GM23338 (cell line): ENCODE results near the gene PIGA. TPM values are rescaled to one million over a fixed set of nuclear protein-coding genes. Genes with fewer than 3 reads are reported as not detected.

Source experiments
- ATAC-seq: fragments of 200-7000 bp; cut with Tn5 transposase; 3 replicates; pipeline ENCODE4 v1.9.1; 2020
- DNase-seq: peaks from one replicate; pipeline ENCODE4 v3.0.0-alpha.2; 2015; ENCODE audit warnings: low spot score
- H2AFZ ChIP-seq: fragments of 200-600 bp; sonication (generic); 2 replicates; pipeline ENCODE4 v1.8.0; 2016; ENCODE audit warnings: antibody characterized with exemption, mild to moderate bottlenecking, moderate library complexity
- H3F3A ChIP-seq: fragments of 200-600 bp; sonication (generic); replicated peaks from 2 replicates; pipeline ENCODE4 v1.8.0; 2017; ENCODE audit warnings: antibody characterized with exemption, mixed run types, low read depth
- H3K27ac ChIP-seq: fragments of 200-600 bp; sonication (generic); 2 replicates; pipeline ENCODE4 v1.6.1; 2016; ENCODE audit warnings: low read depth
- H3K27me3 ChIP-seq: fragments of 200-600 bp; sonication (generic); 2 replicates; pipeline ENCODE4 v1.8.0; 2016; ENCODE audit warnings: mild to moderate bottlenecking, mixed run types, moderate library complexity; ENCODE audit not compliant: insufficient read depth
- H3K36me3 ChIP-seq: fragments of 200-600 bp; sonication (generic); 2 replicates; pipeline ENCODE4 v1.8.0; 2016; ENCODE audit warnings: mild to moderate bottlenecking; ENCODE audit not compliant: insufficient read depth
- H3K4me1 ChIP-seq: fragments of 200-600 bp; sonication (generic); 2 replicates; pipeline ENCODE4 v1.8.0; 2016; ENCODE audit warnings: mild to moderate bottlenecking, moderate library complexity; ENCODE audit not compliant: insufficient read depth
- H3K4me2 ChIP-seq: fragments of 200-600 bp; sonication (generic); 2 replicates; pipeline ENCODE4 v1.7.1; 2017; ENCODE audit warnings: mixed run types
- H3K4me3 ChIP-seq: fragments of 200-600 bp; sonication (generic); 2 replicates; pipeline ENCODE4 v1.6.1; 2016; ENCODE audit warnings: mixed run types
- H3K79me2 ChIP-seq: fragments of 200-600 bp; sonication (generic); replicated peaks from 2 replicates; pipeline ENCODE4 v1.8.0; 2017; ENCODE audit warnings: mild to moderate bottlenecking; ENCODE audit not compliant: insufficient read depth
- H3K9me2 ChIP-seq: fragments of 200-600 bp; sonication (generic); 2 replicates; pipeline ENCODE4 v1.8.0; 2017; ENCODE audit not compliant: insufficient read depth
- H4K20me1 ChIP-seq: fragments of 200-600 bp; sonication (generic); replicated peaks from 2 replicates; pipeline ENCODE4 v1.8.0; 2017; ENCODE audit warnings: mild to moderate bottlenecking; ENCODE audit not compliant: insufficient read depth
- H3K27ac Mint-ChIP-seq: 2 replicates; pipeline ENCODE4 v1.8.0; 2020; ENCODE audit warnings: inconsistent platforms, mild to moderate bottlenecking, moderate library complexity, mixed read lengths
- H3K27me3 Mint-ChIP-seq: 3 replicates; pipeline ENCODE4 v1.8.0; 2022; ENCODE audit warnings: low read depth, mild to moderate bottlenecking, moderate library complexity, mixed read lengths, inconsistent platforms; ENCODE audit not compliant: insufficient read depth, poor library complexity
- H3K36me3 Mint-ChIP-seq: 3 replicates; pipeline ENCODE4 v1.8.0; 2021; ENCODE audit warnings: low read depth, mild to moderate bottlenecking, inconsistent platforms, moderate library complexity, mixed read lengths
- H3K4me1 Mint-ChIP-seq: 3 replicates; pipeline ENCODE4 v1.8.0; 2020; ENCODE audit warnings: mild to moderate bottlenecking, inconsistent platforms, mixed read lengths
- H3K4me3 Mint-ChIP-seq: 3 replicates; pipeline ENCODE4 v1.8.0; 2021; ENCODE audit warnings: moderate library complexity, mild to moderate bottlenecking, inconsistent platforms, mixed read lengths
- H3K9me3 Mint-ChIP-seq: 3 replicates; pipeline ENCODE4 v1.8.0; 2020; ENCODE audit warnings: moderate library complexity, mild to moderate bottlenecking, inconsistent platforms, mixed read lengths
- CREB1 ChIP-seq: fragments of 250-450 bp; sonication (Bioruptor Pico); IDR thresholded peaks from 2 replicates; pipeline ENCODE4 v1.5.0; 2020; ENCODE audit warnings: low read depth, mild to moderate bottlenecking, moderate library complexity
- NANOG ChIP-seq: IDR thresholded peaks from 2 replicates; pipeline ENCODE4 v1.6.1; 2016; ENCODE audit warnings: antibody characterized with exemption, borderline replicate concordance
- POLR2AphosphoS5 ChIP-seq: IDR thresholded peaks from 2 replicates; pipeline ENCODE4 v1.6.1; 2016; ENCODE audit warnings: antibody characterized with exemption, low read depth
- ZNF114 ChIP-seq: fragments of 250-450 bp; sonication (Bioruptor Pico); IDR thresholded peaks from 2 replicates; pipeline ENCODE4 v1.5.0; 2020; ENCODE audit warnings: mild to moderate bottlenecking, moderate library complexity
- ZNF331 ChIP-seq: fragments of 250-450 bp; sonication (Bioruptor Pico); IDR thresholded peaks from 2 replicates; pipeline ENCODE4 v1.5.0; 2020; ENCODE audit warnings: low read depth, mild to moderate bottlenecking, moderate library complexity
- long read RNA-seq: library from polyadenylated mRNA; unstranded; transcript quantifications from one replicate; pipeline ENCODE4 v2.0.0, GENCODE V29; 2020; ENCODE audit not compliant: unreplicated experiment
- polyA plus RNA-seq: library from polyadenylated mRNA; unstranded; fragments of >200 nt; fragmentation: Nextera tagmentation; extraction: Ambion mirVana; gene quantifications from 2 replicates; pipeline ENCODE4 v1.2.1, GENCODE V29; 2016
- total RNA-seq: library from RNA; depleted of rRNA; stranded (reverse); fragments of >200 nt; shearing (Covaris generic); gene quantifications from 2 replicates; pipeline ENCODE4 v1.2.3, GENCODE V29; 2014; rRNA removed
- TF ChIP-seq, protein P1 (sequence below): IDR thresholded peaks from 2 replicates; pipeline ENCODE4 v1.6.1; 2016; ENCODE audit warnings: antibody characterized with exemption
- TF ChIP-seq, protein P2 (sequence below), 2 experiments: fragments of 200-600 bp in 1 of 2; sonication (generic) in 1 of 2; conservative IDR thresholded peaks; 2 replicates each; pipeline versions ENCODE4 v1.5.1 to v1.6.1; 2016 to 2017; ENCODE audit warnings: antibody characterized with exemption in 2 of 2, low read depth in 2 of 2, mild to moderate bottlenecking in 2 of 2, moderate library complexity in 1 of 2
- TF ChIP-seq, protein P3 (sequence below): fragments of 250-450 bp; sonication (Bioruptor Pico); IDR thresholded peaks from 2 replicates; pipeline ENCODE4 v1.5.0; 2020; ENCODE audit warnings: mild to moderate bottlenecking, moderate library complexity

The PIGA gene, protein sequence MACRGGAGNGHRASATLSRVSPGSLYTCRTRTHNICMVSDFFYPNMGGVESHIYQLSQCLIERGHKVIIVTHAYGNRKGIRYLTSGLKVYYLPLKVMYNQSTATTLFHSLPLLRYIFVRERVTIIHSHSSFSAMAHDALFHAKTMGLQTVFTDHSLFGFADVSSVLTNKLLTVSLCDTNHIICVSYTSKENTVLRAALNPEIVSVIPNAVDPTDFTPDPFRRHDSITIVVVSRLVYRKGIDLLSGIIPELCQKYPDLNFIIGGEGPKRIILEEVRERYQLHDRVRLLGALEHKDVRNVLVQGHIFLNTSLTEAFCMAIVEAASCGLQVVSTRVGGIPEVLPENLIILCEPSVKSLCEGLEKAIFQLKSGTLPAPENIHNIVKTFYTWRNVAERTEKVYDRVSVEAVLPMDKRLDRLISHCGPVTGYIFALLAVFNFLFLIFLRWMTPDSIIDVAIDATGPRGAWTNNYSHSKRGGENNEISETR
- 9.9 and 12.1 TPM in 2 replicates for total RNA-seq
- 3.1 and 3.5 TPM in 2 replicates for polyA plus RNA-seq
- long read RNA-seq, partial matches to known transcripts: 0 of 1 reads
- long read RNA-seq, other reads (novel, unspliced or antisense): 0 of 1 reads

DNA sequence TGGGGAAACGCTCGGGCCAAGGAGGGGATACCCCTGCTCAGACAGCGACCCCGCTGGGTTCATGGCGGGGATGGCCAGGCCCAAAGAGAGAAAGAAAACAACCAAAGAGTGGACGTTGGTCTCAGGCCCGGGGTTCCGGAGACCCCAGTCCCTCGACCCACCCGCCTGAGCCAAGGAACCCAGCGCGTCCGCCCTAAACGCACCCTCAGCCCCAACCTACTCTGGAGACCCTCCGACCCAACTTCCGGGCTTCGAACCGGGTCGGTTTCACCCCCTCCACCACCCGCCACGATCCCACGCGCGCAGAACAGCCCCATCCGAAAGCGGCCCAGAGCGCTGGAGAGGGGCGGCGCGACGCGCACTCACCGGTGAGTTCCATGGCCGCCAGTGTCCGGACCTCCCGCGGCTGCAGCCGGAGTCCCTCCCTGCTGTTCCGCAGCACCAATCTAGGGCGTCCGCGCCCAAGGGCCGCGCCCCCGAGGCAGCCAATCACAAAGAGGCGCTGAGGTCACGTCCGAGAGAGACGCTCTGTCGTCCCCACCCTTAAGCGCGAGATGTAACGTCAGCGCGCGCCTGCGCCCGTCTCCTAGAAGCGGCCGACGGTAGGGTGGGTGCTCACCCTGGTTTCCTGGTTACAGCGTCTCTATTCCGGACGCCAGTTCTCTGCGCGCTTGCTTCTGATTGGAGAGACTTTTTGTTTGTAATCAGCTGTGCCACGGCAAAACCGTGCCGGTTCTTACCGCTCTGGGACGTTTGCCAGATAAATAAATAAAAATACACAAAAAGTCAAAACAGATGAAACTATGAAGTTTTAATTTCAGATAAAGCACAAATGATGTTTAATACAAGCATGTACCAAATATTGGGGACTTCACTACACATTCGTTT, at the start of gene PIGA:
Gene PIGA (minus strand): TSS at position 389 of the 888 bp plus-strand sequence. CDS start 3,593 bp downstream, outside the sequence.
- Mint-ChIP-seq H3K27ac (peak within 1 kb of the TSS; percentile 98), H3K4me1 (peaks cover 3% of the 10 kb centered on the region; the same call in 1 of the 3 replicates), H3K4me3 (peak within 1 kb of the TSS; percentile 91), H3K36me3 (peaks cover 4% of the 10 kb centered on the region; the same call in 1 of the 3 replicates), H3K27me3 (no peaks in the 10 kb centered on the region), H3K9me3 (no peaks in the 10 kb centered on the region)
- Histone ChIP-seq H3K27me3 (no peaks in the 10 kb centered on the region), H4K20me1 (no peaks in the 10 kb centered on the region), H3K9me2 (no peaks in the 10 kb centered on the region), H3F3A (no peaks in the 10 kb centered on the region), H3K4me2 (peak within 1 kb of the TSS; percentile 79), H3K27ac (no peak within 1 kb of the TSS), H3K4me1 (no peaks in the 10 kb centered on the region), H3K4me3 (peak within 1 kb of the TSS; percentile 63), H3K36me3 (no peaks in the 10 kb centered on the region; the same call in 1 of the 2 replicates), H2AFZ (peak within 1 kb of the TSS; percentile 21; the same call in 1 of the 2 replicates), H3K79me2 (peaks cover 8% of the 10 kb centered on the region; the same call in 1 of the 2 replicates)
- ATAC-seq: peak; percentile 98
- peak; percentile 91 for DNase-seq
- peak; percentile 83 for TF ChIP-seq CREB1 (CRISPR knock-in tag)
- TF ChIP-seq ZNF114 (CRISPR knock-in tag): no peak
- peak; percentile 80 for TF ChIP-seq POLR2AphosphoS5

DNA sequence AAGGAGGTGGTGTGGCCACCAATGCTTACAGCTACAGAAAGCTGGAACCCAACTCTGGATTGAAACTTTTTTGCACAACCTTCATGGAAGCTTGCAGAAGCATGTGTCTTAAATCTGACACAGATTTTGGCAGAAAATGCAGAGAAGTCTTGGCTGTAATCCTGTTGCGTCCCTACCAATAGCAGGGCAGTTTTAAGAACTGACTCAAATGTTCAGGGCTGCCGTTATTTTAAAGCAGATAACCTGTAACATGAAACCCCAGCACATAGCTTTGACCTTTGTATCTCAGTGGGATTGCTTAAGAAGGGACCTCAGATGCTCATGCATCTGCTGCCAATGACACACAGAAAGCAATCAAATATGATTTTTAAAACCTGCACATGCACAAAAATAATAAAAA, 49.0 kb upstream of the PIGA start, which contains the start of gene VEGFD:
Gene VEGFD (minus strand): TSS at position 110 of the 400 bp plus-strand sequence. CDS start 467 bp downstream, outside the sequence.
- no peak within 1 kb of the TSS; the same call in 1 of the 2 replicates for H3K27ac Mint-ChIP-seq
- Histone ChIP-seq H3K36me3 (no peaks in the 10 kb centered on the region), H3K27me3 (no peaks in the 10 kb centered on the region), H3K27ac (no peak within 1 kb of the TSS), H3K4me2 (peak within 1 kb of the TSS; percentile 24; the same call in 1 of the 2 replicates), H3K9me2 (no peaks in the 10 kb centered on the region), H4K20me1 (no peaks in the 10 kb centered on the region), H3K79me2 (no peaks in the 10 kb centered on the region), H3K4me3 (no peak within 1 kb of the TSS), H3F3A (no peaks in the 10 kb centered on the region), H3K4me1 (peaks cover 8% of the 10 kb centered on the region; the same call in 1 of the 2 replicates), H2AFZ (no peak within 1 kb of the TSS)
- H3K27me3 Mint-ChIP-seq: no peaks in the 10 kb centered on the region
- H3K4me3 Mint-ChIP-seq: no peak within 1 kb of the TSS
- peaks cover 17% of the 10 kb centered on the region; the same call in 2 of the 3 replicates for H3K4me1 Mint-ChIP-seq
- H3K36me3 Mint-ChIP-seq: no peaks in the 10 kb centered on the region
- peak; percentile 9 for DNase-seq
- ATAC-seq: peak; percentile 42; the same call in 2 of the 3 replicates
- H3K9me3 Mint-ChIP-seq: no peaks in the 10 kb centered on the region
- TF ChIP-seq, protein P1, sequence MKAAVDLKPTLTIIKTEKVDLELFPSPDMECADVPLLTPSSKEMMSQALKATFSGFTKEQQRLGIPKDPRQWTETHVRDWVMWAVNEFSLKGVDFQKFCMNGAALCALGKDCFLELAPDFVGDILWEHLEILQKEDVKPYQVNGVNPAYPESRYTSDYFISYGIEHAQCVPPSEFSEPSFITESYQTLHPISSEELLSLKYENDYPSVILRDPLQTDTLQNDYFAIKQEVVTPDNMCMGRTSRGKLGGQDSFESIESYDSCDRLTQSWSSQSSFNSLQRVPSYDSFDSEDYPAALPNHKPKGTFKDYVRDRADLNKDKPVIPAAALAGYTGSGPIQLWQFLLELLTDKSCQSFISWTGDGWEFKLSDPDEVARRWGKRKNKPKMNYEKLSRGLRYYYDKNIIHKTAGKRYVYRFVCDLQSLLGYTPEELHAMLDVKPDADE: no peak
- TF ChIP-seq ZNF331 (CRISPR knock-in tag): no peak
- no peak for TF ChIP-seq CREB1 (CRISPR knock-in tag)
- TF ChIP-seq, protein P2, sequence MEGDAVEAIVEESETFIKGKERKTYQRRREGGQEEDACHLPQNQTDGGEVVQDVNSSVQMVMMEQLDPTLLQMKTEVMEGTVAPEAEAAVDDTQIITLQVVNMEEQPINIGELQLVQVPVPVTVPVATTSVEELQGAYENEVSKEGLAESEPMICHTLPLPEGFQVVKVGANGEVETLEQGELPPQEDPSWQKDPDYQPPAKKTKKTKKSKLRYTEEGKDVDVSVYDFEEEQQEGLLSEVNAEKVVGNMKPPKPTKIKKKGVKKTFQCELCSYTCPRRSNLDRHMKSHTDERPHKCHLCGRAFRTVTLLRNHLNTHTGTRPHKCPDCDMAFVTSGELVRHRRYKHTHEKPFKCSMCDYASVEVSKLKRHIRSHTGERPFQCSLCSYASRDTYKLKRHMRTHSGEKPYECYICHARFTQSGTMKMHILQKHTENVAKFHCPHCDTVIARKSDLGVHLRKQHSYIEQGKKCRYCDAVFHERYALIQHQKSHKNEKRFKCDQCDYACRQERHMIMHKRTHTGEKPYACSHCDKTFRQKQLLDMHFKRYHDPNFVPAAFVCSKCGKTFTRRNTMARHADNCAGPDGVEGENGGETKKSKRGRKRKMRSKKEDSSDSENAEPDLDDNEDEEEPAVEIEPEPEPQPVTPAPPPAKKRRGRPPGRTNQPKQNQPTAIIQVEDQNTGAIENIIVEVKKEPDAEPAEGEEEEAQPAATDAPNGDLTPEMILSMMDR (conservative IDR thresholded peaks at IDR 0.05; ENCODE audit: low read depth in 2 of 2): no peak
- TF ChIP-seq, protein P3, sequence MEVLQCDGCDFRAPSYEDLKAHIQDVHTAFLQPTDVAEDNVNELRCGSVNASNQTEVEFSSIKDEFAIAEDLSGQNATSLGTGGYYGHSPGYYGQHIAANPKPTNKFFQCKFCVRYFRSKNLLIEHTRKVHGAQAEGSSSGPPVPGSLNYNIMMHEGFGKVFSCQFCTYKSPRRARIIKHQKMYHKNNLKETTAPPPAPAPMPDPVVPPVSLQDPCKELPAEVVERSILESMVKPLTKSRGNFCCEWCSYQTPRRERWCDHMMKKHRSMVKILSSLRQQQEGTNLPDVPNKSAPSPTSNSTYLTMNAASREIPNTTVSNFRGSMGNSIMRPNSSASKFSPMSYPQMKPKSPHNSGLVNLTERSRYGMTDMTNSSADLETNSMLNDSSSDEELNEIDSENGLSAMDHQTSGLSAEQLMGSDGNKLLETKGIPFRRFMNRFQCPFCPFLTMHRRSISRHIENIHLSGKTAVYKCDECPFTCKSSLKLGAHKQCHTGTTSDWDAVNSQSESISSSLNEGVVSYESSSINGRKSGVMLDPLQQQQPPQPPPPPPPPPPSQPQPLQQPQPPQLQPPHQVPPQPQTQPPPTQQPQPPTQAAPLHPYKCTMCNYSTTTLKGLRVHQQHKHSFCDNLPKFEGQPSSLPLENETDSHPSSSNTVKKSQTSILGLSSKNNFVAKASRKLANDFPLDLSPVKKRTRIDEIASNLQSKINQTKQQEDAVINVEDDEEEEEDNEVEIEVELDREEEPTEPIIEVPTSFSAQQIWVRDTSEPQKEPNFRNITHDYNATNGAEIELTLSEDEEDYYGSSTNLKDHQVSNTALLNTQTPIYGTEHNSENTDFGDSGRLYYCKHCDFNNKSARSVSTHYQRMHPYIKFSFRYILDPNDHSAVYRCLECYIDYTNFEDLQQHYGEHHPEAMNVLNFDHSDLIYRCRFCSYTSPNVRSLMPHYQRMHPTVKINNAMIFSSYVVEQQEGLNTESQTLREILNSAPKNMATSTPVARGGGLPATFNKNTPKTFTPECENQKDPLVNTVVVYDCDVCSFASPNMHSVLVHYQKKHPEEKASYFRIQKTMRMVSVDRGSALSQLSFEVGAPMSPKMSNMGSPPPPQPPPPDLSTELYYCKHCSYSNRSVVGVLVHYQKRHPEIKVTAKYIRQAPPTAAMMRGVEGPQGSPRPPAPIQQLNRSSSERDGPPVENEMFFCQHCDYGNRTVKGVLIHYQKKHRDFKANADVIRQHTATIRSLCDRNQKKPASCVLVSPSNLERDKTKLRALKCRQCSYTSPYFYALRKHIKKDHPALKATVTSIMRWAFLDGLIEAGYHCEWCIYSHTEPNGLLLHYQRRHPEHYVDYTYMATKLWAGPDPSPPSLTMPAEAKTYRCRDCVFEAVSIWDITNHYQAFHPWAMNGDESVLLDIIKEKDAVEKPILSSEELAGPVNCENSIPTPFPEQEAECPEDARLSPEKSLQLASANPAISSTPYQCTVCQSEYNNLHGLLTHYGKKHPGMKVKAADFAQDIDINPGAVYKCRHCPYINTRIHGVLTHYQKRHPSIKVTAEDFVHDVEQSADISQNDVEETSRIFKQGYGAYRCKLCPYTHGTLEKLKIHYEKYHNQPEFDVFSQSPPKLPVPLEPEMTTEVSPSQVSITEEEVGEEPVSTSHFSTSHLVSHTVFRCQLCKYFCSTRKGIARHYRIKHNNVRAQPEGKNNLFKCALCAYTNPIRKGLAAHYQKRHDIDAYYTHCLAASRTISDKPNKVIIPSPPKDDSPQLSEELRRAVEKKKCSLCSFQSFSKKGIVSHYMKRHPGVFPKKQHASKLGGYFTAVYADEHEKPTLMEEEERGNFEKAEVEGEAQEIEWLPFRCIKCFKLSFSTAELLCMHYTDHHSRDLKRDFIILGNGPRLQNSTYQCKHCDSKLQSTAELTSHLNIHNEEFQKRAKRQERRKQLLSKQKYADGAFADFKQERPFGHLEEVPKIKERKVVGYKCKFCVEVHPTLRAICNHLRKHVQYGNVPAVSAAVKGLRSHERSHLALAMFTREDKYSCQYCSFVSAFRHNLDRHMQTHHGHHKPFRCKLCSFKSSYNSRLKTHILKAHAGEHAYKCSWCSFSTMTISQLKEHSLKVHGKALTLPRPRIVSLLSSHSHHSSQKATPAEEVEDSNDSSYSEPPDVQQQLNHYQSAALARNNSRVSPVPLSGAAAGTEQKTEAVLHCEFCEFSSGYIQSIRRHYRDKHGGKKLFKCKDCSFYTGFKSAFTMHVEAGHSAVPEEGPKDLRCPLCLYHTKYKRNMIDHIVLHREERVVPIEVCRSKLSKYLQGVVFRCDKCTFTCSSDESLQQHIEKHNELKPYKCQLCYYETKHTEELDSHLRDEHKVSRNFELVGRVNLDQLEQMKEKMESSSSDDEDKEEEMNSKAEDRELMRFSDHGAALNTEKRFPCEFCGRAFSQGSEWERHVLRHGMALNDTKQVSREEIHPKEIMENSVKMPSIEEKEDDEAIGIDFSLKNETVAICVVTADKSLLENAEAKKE (CRISPR knock-in tag): no peak
- no peak for TF ChIP-seq ZNF114 (CRISPR knock-in tag)
- TF ChIP-seq NANOG: no peak
